Naive B cell (primary cell): ENCODE data around the gene TMEM80. TPM values are rescaled to one million over a fixed set of nuclear protein-coding genes. Genes with fewer than 3 reads are reported as not detected.

Source experiments
- ATAC-seq, 2 donors: fragments of 150-1000 bp; cut with Tn5 transposase; 2 replicates each; pipeline ENCODE4 v1.10.0; 2021; ENCODE audit warnings: low read depth in 2 of 2, mild to moderate bottlenecking in 2 of 2, moderate library complexity in 2 of 2
- DNase-seq: peaks from one replicate; pipeline ENCODE4 v3.0.0; 2022
- H3K27ac Mint-ChIP-seq, 6 donors: one replicate each; pipeline ENCODE4 v1.8.0; 2020 to 2022; ENCODE audit warnings: mild to moderate bottlenecking in 6 of 6, mixed read lengths in 6 of 6, moderate library complexity in 5 of 6, inconsistent platforms in 2 of 6
- H3K27me3 Mint-ChIP-seq, 3 donors: one replicate each; pipeline ENCODE4 v1.8.0; 2021 to 2022; ENCODE audit warnings: mixed read lengths in 3 of 3, mild to moderate bottlenecking in 1 of 3
- H3K36me3 Mint-ChIP-seq, 2 donors: one replicate each; pipeline ENCODE4 v1.8.0; 2020 to 2022; ENCODE audit warnings: mixed read lengths in 2 of 2, inconsistent platforms in 1 of 2, mild to moderate bottlenecking in 1 of 2
- H3K4me1 Mint-ChIP-seq, 3 donors: one replicate each; pipeline ENCODE4 v1.8.0; 2020 to 2022; ENCODE audit warnings: mixed read lengths in 3 of 3, inconsistent platforms in 1 of 3, mild to moderate bottlenecking in 1 of 3, moderate library complexity in 1 of 3
- H3K4me3 Mint-ChIP-seq, 8 donors: one replicate each; pipeline ENCODE4 v1.8.0; 2020 to 2022; ENCODE audit warnings: mild to moderate bottlenecking in 8 of 8, mixed read lengths in 8 of 8, moderate library complexity in 8 of 8, inconsistent platforms in 2 of 8
- H3K9me3 Mint-ChIP-seq, 7 donors: one replicate each; pipeline ENCODE4 v1.8.0; 2020 to 2022; ENCODE audit warnings: mixed read lengths in 7 of 7, mild to moderate bottlenecking in 5 of 7, inconsistent platforms in 2 of 7, moderate library complexity in 1 of 7
- polyA plus RNA-seq, 6 donors: library from polyadenylated mRNA; unstranded; fragments of 300-500 nt; fragmentation: Illumina TruSeq; gene quantifications; one replicate each; pipeline ENCODE4 v1.2.3, GENCODE V29; 2021; ENCODE audit warnings: low read depth in 6 of 6

Gene TMEM80
- polyA plus RNA-seq, 6 donors from 2014 or later, result 31.5 to 41.0 (median 36.6) TPM

DNA sequence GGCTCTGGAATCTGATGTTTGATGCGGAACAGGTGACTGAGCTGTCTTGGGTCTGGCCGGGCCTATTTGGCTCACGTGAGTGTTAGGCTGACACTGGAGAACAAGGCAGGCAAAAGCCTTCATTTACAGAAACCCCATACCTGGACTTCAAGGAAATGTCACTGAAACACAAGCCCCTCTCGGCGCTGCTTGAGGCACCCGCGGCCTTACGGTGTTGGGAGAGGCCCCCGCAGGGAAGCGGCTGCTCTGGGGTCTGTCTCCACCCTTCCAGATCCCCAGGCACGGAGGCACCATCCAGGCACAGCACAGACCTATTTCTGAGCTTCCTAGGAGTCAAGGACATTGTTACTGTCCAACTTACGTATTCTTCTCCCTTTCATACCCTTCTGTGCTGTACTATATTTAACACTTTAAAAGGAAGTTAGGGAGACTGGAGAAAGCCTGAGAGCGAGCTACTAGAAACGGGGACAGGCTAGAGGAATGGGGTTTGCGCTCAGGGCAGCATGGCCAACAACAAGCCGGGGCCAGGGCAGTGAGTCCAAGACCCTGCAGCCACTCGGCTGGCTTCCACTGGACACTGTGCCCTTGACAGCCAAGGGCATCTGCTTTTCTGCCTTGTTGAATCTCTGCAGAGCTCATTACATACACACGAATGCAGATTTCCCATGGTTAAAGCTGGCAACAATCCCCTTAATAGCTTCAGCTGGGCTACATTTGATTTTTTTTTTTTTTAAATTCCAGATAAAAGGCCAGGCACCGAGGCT, 34.8 kb upstream of the TMEM80 start:
- Mint-ChIP-seq H3K9me3 (no peaks in the 10 kb centered on the region), H3K4me1 (peaks cover 0 to 6% (median 4%) of the 10 kb centered on the region in 3 donors), H3K36me3 (no peaks in the 10 kb centered on the region), H3K27ac (no peak overlapping the region), H3K4me3 (no peak overlapping the region), H3K27me3 (no peaks in the 10 kb centered on the region)
- ATAC-seq (no peak), DNase-seq (no peak)

GRCh38 chr11:662689-663274, 32.8 kb upstream of the TMEM80 start:
- H3K4me1 Mint-ChIP-seq, result peaks cover 0 to 6% (median 4%) of the 10 kb centered on the region in 3 donors
- H3K36me3 Mint-ChIP-seq, result no peaks in the 10 kb centered on the region
- H3K4me3 Mint-ChIP-seq, result no peak overlapping the region

DNA sequence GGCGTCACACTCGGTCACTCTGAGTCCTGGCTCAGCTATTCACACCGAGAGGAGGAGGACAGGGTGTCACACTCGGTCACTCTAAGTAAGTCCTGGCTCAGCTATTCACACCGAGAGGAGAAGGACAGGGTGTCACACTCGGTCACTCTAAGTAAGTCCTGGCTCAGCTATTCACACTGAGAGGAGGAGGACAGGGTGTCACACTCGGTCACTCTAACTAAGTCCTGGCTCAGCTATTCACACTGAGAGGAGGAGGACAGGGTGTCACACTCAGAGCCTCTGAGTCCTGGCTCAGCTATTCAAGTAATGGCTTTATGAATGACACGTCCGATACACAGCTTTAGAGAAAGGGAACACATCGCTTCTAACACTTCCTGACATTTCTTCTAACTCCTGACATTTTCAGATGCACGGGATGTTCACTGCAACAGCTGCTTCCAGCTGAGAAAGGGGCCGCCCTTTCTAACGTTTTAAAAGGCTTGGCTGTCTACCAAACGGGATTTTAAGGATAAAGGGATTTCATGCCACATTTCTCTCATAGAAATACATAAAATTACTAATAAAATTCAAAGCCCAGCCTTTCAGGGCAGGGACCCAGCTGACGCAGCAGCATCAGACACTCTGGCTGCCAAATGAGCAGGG, 30.4 kb upstream of the TMEM80 start:
- no peak overlapping the region for H3K27ac Mint-ChIP-seq
- H3K9me3 Mint-ChIP-seq, result no peaks in the 10 kb centered on the region
- H3K36me3 Mint-ChIP-seq, result no peaks in the 10 kb centered on the region
- peaks cover 0 to 6% (median 4%) of the 10 kb centered on the region in 3 donors for H3K4me1 Mint-ChIP-seq
- no peak for ATAC-seq
- no peaks in the 10 kb centered on the region for H3K27me3 Mint-ChIP-seq
- no peak for DNase-seq
- no peak overlapping the region for H3K4me3 Mint-ChIP-seq

More at GRCh38 chr11:662689-663274, 32.8 kb upstream of the TMEM80 start:
- no peaks in the 10 kb centered on the region for H3K9me3 Mint-ChIP-seq
- peak; percentile 44 for DNase-seq
- peak; percentile 64 to 71 for ATAC-seq
- no peaks in the 10 kb centered on the region for H3K27me3 Mint-ChIP-seq
- H3K27ac Mint-ChIP-seq, result peak overlapping the region in 3 of 6 donors; percentile 29 to 81 (median 47)

DNA sequence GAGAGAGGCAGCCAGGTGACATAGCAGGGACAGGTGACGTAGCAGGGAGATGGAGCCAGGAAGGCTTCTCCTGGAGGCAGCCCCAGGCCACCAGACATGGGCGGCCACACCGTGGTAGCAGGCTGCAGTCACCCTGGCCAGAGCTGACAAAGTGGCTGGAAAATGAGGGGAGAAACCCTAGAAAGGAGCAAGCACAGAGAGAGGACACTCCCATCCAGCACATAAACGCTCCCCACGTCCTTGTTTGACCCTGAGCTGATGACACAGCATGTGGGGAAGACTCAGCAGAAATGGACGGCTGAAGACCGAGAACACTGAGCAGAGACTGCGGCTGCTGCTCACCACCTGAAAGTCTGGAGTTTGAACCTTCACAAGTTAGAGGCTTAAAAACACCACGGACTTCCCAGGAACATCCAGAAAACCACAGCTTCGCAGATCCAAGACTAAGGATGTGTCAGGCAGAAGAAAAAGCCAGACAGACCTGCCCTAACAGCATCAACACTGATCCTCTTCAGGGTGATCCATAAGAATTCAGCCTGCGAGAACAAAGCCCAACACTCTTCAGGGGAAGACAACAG, 29.8 kb upstream of the TMEM80 start:
- Mint-ChIP-seq H3K4me3 (no peak overlapping the region), H3K27ac (peak overlapping the region in 2 of 6 donors; percentile 26 to 78), H3K36me3 (no peaks in the 10 kb centered on the region)

DNA sequence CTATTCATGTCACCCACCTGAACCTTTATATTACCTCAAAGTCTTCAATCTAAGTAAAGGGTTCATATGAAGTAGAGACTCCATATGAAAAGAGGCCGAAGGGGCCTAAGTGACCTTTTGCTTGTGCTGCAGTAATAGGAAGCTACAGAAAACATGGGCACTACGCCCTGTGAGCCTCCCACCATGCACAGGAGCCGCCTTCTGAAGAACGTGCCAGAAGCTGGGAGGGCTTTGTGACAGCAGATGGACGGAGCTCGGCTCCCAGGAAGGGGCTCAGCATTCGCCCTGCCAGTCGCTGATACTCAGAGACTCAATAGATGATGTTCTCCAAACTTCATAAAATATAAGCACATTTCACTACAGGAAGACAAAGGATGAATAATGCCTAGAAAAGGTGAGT, 21.8 kb upstream of the TMEM80 start:
- H3K27me3 Mint-ChIP-seq, result no peaks in the 10 kb centered on the region
- no peaks in the 10 kb centered on the region for H3K4me1 Mint-ChIP-seq
- H3K4me3 Mint-ChIP-seq, result no peak overlapping the region
- no peak for ATAC-seq
- H3K36me3 Mint-ChIP-seq, result peaks cover 10 to 21% of the 10 kb centered on the region in 2 donors
- peak overlapping the region in 2 of 6 donors; percentile 56 to 90 for H3K27ac Mint-ChIP-seq
- H3K9me3 Mint-ChIP-seq, result no peaks in the 10 kb centered on the region
- DNase-seq, result no peak

More for the DNA sequence above, 29.8 kb upstream of the TMEM80 start:
- H3K4me1 Mint-ChIP-seq, result peaks cover 0 to 6% (median 4%) of the 10 kb centered on the region in 3 donors
- DNase-seq, result no peak
- no peak for ATAC-seq
- no peaks in the 10 kb centered on the region for H3K27me3 Mint-ChIP-seq
- no peaks in the 10 kb centered on the region for H3K9me3 Mint-ChIP-seq

- no peak overlapping the region for H3K4me3 Mint-ChIP-seq
- no peaks in the 10 kb centered on the region for H3K9me3 Mint-ChIP-seq
Observed at GRCh38 chr11:674406-674805, 21.2 kb upstream of the TMEM80 start.

DNA sequence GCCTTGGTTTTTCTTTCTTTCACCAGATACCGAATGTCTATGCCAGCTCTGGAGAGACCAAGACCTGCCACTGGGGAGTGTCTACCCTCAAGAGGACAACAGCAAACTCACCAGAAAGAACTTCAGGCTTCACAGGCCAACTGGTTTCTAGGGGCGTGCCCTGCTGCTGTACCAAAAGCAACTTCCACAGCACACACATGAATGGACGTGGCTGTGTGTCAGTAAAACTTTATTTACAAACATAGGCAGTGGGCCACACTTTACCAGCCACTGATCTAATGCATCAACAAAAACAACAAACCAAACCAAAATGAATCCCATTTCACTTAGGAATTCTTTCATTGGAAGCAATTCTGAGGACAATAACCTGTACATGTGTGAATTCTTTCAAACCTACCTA, 17.3 kb upstream of the TMEM80 start:
- Mint-ChIP-seq H3K36me3 (peaks cover 15 to 31% of the 10 kb centered on the region in 2 donors), H3K4me3 (no peak overlapping the region), H3K27ac (no peak overlapping the region), H3K4me1 (no peaks in the 10 kb centered on the region), H3K27me3 (no peaks in the 10 kb centered on the region), H3K9me3 (peaks cover 0 to 3% (median 0%) of the 10 kb centered on the region in 7 donors)
- ATAC-seq (no peak), DNase-seq (no peak)

More at GRCh38 chr11:674406-674805, 21.2 kb upstream of the TMEM80 start:
- no peak for DNase-seq
- ATAC-seq, result no peak
- Mint-ChIP-seq H3K4me1 (no peaks in the 10 kb centered on the region), H3K27ac (peak overlapping the region in 1 of 6 donors; percentile 51), H3K36me3 (peaks cover 10 to 22% of the 10 kb centered on the region in 2 donors), H3K27me3 (no peaks in the 10 kb centered on the region)

- Mint-ChIP-seq H3K27ac (no peak overlapping the region), H3K4me3 (no peak overlapping the region)
Observed at GRCh38 chr11:679271-680207, 16.1 kb upstream of the TMEM80 start.

GRCh38 chr11:680476-680875, 15.1 kb upstream of the TMEM80 start:
- H3K27ac Mint-ChIP-seq, result no peak overlapping the region
- peaks cover 20 to 33% of the 10 kb centered on the region in 2 donors for H3K36me3 Mint-ChIP-seq
- ATAC-seq (no peak), DNase-seq (no peak)
- H3K27me3 Mint-ChIP-seq, result no peaks in the 10 kb centered on the region
- peak overlapping the region in 1 of 8 donors; percentile 20 for H3K4me3 Mint-ChIP-seq
- peaks cover 0 to 3% (median 0%) of the 10 kb centered on the region in 7 donors for H3K9me3 Mint-ChIP-seq
- H3K4me1 Mint-ChIP-seq, result no peaks in the 10 kb centered on the region

More at GRCh38 chr11:679271-680207, 16.1 kb upstream of the TMEM80 start:
- peaks cover 18 to 33% of the 10 kb centered on the region in 2 donors for H3K36me3 Mint-ChIP-seq
- no peak for ATAC-seq
- DNase-seq, result no peak
- H3K27me3 Mint-ChIP-seq, result no peaks in the 10 kb centered on the region
- H3K9me3 Mint-ChIP-seq, result peaks cover 0 to 3% (median 0%) of the 10 kb centered on the region in 7 donors
- H3K4me1 Mint-ChIP-seq, result no peaks in the 10 kb centered on the region

DNA sequence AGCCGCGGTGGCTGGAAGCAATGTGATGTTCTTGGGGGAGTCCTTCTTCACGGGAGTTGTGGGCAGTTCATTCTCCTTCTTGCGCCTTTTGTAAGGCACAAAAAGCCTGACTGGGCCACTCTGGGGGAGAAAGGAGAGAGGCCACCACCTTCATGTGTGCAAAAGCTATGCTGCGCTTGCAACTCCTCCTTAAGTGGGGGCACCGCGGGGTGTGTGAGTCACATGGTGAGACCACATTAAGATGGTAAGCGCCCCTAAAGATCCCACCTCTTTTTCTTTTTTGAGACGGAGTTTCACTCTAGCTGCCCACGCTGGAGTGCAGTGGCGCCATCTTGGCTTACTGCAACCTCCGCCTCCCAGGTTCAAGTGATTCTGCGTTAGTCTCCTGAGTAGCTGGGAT, 14.6 kb upstream of the TMEM80 start:
- H3K27ac Mint-ChIP-seq, result no peak overlapping the region
- DNase-seq (no peak), ATAC-seq (no peak)
- peaks cover 0 to 3% (median 0%) of the 10 kb centered on the region in 7 donors for H3K9me3 Mint-ChIP-seq
- H3K4me3 Mint-ChIP-seq, result no peak overlapping the region
- peaks cover 20 to 33% of the 10 kb centered on the region in 2 donors for H3K36me3 Mint-ChIP-seq
- no peaks in the 10 kb centered on the region for H3K27me3 Mint-ChIP-seq
- no peaks in the 10 kb centered on the region for H3K4me1 Mint-ChIP-seq

GRCh38 chr11:686451-687243, 9.0 kb upstream of the TMEM80 start:
- DNase-seq (no peak), ATAC-seq (no peak)
- Mint-ChIP-seq H3K27ac (no peak overlapping the region), H3K27me3 (no peaks in the 10 kb centered on the region), H3K9me3 (peaks cover 0 to 5% (median 0%) of the 10 kb centered on the region in 7 donors), H3K36me3 (peaks cover 23 to 37% of the 10 kb centered on the region in 2 donors), H3K4me1 (peaks cover 2 to 5% (median 4%) of the 10 kb centered on the region in 3 donors), H3K4me3 (peak overlapping the region in 1 of 8 donors; percentile 22)

DNA sequence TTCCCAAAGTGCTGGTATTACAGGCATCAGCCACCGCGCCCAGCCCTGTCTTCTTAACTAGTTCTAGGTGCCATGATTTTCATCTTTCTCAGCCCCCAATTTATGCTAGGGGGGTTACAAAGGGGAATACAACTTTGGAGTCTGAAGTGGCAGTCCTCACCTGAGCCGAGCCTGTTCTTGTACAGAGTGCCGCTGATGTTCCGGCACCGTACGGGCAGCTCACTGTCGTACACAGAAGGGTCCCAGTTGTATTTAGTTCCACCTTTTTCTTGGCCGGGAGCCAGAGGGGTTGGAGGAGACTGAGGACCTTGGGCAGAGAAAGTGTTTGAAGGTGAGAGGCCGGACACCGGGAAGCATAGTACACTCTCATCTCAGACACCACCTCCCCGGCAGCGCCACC, 7.9 kb upstream of the TMEM80 start:
- Mint-ChIP-seq H3K27ac (no peak overlapping the region), H3K36me3 (peaks cover 23 to 26% of the 10 kb centered on the region in 2 donors), H3K4me3 (no peak overlapping the region)

More for the DNA sequence above, 7.9 kb upstream of the TMEM80 start:
- H3K27me3 Mint-ChIP-seq, result no peaks in the 10 kb centered on the region
- peaks cover 9 to 13% (median 12%) of the 10 kb centered on the region in 3 donors for H3K4me1 Mint-ChIP-seq
- ATAC-seq (no peak), DNase-seq (no peak)
- peaks cover 0 to 2% (median 0%) of the 10 kb centered on the region in 7 donors for H3K9me3 Mint-ChIP-seq
